ENCODE measurements around the gene GGPS1. TPM values are rescaled to one million over a fixed set of nuclear protein-coding genes. Genes with fewer than 3 reads are reported as not detected.
"Not testable (repeated sequence)": the region's sequence is repeated elsewhere in the genome, so short reads cannot be mapped to it uniquely, and the experiment has no call there.

Gene GGPS1
- total RNA-seq, 4 donors from 2014 or later: 6.0 to 17.0 (median 14.1) TPM

DNA sequence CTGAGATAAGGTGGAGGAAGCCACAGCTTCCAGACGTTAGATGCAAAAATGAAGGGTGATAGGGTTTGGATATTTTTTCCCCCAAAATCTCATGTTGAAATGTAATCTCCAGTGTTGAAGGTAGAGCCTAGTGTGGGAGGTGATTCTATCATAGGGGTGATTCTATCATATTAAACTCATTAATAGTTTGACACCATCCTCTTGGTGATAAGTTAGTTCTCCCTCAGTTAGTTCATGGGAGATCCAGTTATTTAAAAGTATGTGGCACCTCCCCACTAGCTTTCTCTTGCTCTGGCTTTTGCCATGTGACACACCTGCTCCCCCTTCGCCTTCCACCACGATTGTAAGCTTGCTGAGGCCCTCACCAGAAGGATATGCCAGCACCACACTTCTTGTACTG, 30.5 kb downstream of the GGPS1 start:
- no peak for DNase-seq
- no peaks in the 10 kb centered on the region for H3K9me3 ChIP-seq
- no peak overlapping the region for H3K4me3 ChIP-seq
- intact Hi-C loops (cut with DNase I): no loop called here
- no peak overlapping the region for H3K27ac ChIP-seq
- TF ChIP-seq, protein P1, sequence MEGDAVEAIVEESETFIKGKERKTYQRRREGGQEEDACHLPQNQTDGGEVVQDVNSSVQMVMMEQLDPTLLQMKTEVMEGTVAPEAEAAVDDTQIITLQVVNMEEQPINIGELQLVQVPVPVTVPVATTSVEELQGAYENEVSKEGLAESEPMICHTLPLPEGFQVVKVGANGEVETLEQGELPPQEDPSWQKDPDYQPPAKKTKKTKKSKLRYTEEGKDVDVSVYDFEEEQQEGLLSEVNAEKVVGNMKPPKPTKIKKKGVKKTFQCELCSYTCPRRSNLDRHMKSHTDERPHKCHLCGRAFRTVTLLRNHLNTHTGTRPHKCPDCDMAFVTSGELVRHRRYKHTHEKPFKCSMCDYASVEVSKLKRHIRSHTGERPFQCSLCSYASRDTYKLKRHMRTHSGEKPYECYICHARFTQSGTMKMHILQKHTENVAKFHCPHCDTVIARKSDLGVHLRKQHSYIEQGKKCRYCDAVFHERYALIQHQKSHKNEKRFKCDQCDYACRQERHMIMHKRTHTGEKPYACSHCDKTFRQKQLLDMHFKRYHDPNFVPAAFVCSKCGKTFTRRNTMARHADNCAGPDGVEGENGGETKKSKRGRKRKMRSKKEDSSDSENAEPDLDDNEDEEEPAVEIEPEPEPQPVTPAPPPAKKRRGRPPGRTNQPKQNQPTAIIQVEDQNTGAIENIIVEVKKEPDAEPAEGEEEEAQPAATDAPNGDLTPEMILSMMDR (IDR thresholded peaks at IDR 0.05): no peak
- TF ChIP-seq POLR2A (IDR thresholded peaks at IDR 0.05): no peak
- H3K36me3 ChIP-seq: no peaks in the 10 kb centered on the region
- no peaks in the 10 kb centered on the region for H3K27me3 ChIP-seq
- 81 to 86% methylated on average over 3 of the region's 3 CpGs for WGBS, 2 donors
- H3K4me1 ChIP-seq: no peaks in the 10 kb centered on the region

DNA sequence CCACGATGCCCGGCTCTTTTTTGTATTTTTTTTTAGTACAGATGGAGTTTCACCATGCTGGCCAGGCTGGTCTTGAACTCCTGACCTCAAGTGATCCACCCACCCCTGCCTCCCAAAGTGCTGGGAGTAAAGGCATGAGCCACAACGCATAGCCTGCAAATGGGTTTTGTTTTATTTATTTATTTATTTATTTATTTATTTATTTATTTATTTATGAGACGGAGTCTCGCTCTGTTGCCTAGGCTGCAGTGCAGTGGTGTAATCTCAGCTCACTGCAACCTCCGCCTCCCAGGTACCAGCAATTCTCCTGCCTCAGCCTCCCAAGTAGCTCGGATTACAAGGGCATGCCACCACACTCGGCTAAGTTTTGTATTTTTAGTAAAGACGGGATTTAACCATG, 35.8 kb downstream of the GGPS1 start:
- H3K27ac ChIP-seq; H3K27me3 ChIP-seq; intact Hi-C loops (cut with DNase I); H3K9me3 ChIP-seq; DNase-seq; H3K36me3 ChIP-seq; H3K4me3 ChIP-seq: not testable (repeated sequence)
- 92 to 97% methylated on average over 9 of the region's 9 CpGs for WGBS, 2 donors
- peaks cover 3 to 17% (median 5%) of the 10 kb centered on the region in 3 donors for H3K4me1 ChIP-seq

DNA sequence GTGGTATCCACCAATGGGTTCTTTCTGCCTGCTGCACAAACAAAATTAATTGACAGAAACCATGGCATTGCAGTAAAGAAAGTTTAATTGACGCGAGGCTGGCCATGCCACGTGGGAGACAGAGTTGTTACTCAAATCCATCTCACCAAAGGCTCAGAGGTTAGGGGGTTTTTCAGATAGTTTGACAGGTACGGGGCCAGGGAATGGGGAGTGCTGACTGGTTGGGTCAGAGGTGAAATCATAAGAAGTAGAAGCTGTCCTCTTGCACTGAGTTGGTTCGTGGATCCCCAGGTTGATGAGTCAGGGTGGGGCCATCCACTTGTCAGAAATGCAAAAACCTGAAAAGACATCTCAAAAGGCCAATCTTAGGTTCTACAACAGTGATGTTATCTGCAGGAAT, 37.9 kb downstream of the GGPS1 start:
- 78 to 89% methylated on average over 5 of the region's 5 CpGs for WGBS, 2 donors
- no peak overlapping the region for H3K4me3 ChIP-seq
- peaks cover 3 to 17% (median 5%) of the 10 kb centered on the region in 3 donors for H3K4me1 ChIP-seq
- intact Hi-C loops (cut with DNase I): no loop called here
- peaks cover 0 to 2% (median 0%) of the 10 kb centered on the region in 3 donors for H3K36me3 ChIP-seq
- H3K27ac ChIP-seq: peak overlapping the region in 1 of 4 donors; percentile 94
- DNase-seq: no peak
- TF ChIP-seq, protein P1 (IDR thresholded peaks at IDR 0.05): no peak
- TF ChIP-seq POLR2A (IDR thresholded peaks at IDR 0.05): no peak
- no peaks in the 10 kb centered on the region for H3K9me3 ChIP-seq
- H3K27me3 ChIP-seq: no peaks in the 10 kb centered on the region

DNA sequence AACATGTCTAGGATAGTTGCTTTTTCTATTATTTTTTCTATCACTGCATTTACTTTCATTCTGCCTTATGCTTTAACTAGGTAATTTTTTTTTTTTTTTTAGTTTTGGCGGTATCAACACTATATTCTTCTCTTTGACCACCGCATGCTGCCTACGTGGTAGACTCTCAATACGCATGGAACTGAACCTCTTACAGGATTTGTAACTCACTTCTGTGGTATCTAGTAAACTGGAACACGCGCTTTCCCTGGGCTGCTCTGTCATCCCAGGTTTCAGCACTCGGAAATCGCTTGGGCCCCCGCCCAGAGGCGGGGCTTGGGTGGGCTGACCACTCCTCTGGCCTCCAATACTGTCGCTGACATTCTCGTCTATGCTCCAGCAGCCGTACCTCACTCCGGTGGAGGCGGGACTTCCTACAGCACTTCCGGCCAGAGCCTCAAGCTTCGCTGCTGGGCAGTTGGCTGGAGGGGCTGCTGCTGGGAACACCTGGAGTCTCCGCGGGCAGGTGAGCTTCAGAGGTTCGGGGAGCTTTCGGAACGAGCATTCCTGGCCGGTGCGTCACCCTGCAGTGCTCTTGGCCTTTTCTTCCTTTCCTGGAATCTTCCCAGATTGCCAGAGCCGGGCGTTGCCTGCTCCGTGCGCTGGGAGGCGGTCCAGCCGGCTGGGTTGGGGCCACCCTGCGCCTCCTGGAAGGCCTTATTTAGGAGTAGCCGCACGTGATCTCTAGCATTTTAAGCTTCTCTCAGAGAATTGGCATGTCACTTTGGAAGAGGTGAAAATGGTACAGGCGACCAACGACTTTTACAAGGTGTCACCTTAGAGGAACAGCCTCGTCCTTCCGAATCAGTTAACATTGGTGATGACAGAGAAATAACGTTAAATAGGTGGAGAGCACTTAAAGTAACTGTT, 38.9 kb downstream of the GGPS1 start, which contains the start of gene TBCE:
Gene TBCE (plus strand): TSS at position 428 of the 909 bp plus-strand sequence. CDS start 12,623 bp downstream, outside the sequence.
- WGBS, 2 donors: 1 to 2% methylated on average over 12 to 21 of the region's 38 CpGs
- intact Hi-C loops (cut with DNase I): no loop called here
- H3K4me3 ChIP-seq: peak within 1 kb of the TSS; percentile 61 to 82 (median 76)

DNA sequence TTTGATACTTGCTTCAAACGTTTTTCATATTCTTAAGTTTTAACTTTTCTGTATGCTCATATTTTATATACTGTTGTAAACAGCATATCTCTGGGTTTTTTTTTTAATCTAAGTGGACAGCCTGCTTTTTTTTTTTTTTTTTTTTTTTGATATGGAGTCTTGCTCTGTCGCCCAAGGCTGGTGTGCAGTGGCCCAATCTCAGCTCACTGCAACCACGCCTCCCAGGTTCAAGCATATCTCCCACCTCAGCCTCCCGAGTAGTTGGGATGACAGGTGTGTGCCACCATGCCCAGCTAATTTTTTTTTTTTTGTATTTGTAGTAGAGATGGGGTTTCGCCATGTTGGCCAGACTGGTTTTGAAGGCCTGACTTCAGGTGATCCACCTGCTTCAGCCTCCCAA, 40.1 kb downstream of the GGPS1 start:
- Histone ChIP-seq H3K4me1 (peaks cover 3 to 17% (median 5%) of the 10 kb centered on the region in 3 donors), H3K27me3 (no peaks in the 10 kb centered on the region), H3K4me3 (peak overlapping the region in 1 of 4 donors; percentile 82), H3K27ac (no peak overlapping the region), H3K36me3 (peaks cover 0 to 14% (median 0%) of the 10 kb centered on the region in 3 donors), H3K9me3 (no peaks in the 10 kb centered on the region)
- TF ChIP-seq, protein P1 (IDR thresholded peaks at IDR 0.05): no peak
- TF ChIP-seq POLR2A (IDR thresholded peaks at IDR 0.05): no peak
- no peak for DNase-seq
- 72 to 77% methylated on average over 4 to 5 of the region's 5 CpGs for WGBS, 2 donors
- intact Hi-C loops (cut with DNase I): no loop called here

More for the DNA sequence above, 38.9 kb downstream of the GGPS1 start, which contains the start of gene TBCE:
- Histone ChIP-seq H3K27me3 (no peaks in the 10 kb centered on the region), H3K9me3 (no peaks in the 10 kb centered on the region), H3K36me3 (peaks cover 0 to 12% (median 0%) of the 10 kb centered on the region in 3 donors), H3K4me1 (peaks cover 3 to 17% (median 5%) of the 10 kb centered on the region in 3 donors), H3K27ac (peak within 1 kb of the TSS; percentile 90 to 94 (median 91))
- TF ChIP-seq, protein P1 (IDR thresholded peaks at IDR 0.05): peak in 2 of 6 experiments; percentile 8 to 14
- peak in 2 of 4 donors; percentile 60 to 69 for TF ChIP-seq POLR2A (IDR thresholded peaks at IDR 0.05)
- peak; percentile 66 for DNase-seq
